GM12801 (cell line): ENCODE measurements around the gene ALX4.

ENCODE experiments used
- CTCF ChIP-seq: IDR thresholded peaks from one replicate; pipeline ENCODE4 v1.5.1; 2011; ENCODE audit warnings: control low read depth; ENCODE audit not compliant: insufficient read length; ENCODE audit errors: extremely low read depth

Gene ALX4

GRCh38 chr11:44343778-44344422 lies 34.0 kb upstream of the ALX4 start:
- no peak for TF ChIP-seq CTCF

- no peak for TF ChIP-seq CTCF
Observed at GRCh38 chr11:44342616-44343015, 32.7 kb upstream of the ALX4 start.

GRCh38 chr11:44340656-44341055 lies 30.7 kb upstream of the ALX4 start:
- no peak for TF ChIP-seq CTCF

- TF ChIP-seq CTCF = no peak
Observed at GRCh38 chr11:44339530-44339883, 29.6 kb upstream of the ALX4 start.

- TF ChIP-seq CTCF = no peak
Observed at GRCh38 chr11:44338698-44339529, 29.0 kb upstream of the ALX4 start.

- TF ChIP-seq CTCF = no peak
Observed at GRCh38 chr11:44338026-44338425, 28.1 kb upstream of the ALX4 start.

- TF ChIP-seq CTCF = no peak
Observed at GRCh38 chr11:44335919-44336318, 26.0 kb upstream of the ALX4 start.
